ENCODE data around the gene SLC39A6.
"Not testable (repeated sequence)": the region's sequence is repeated elsewhere in the genome, so short reads cannot be mapped to it uniquely, and the experiment has no call there.

SLC39A6 gene

DNA sequence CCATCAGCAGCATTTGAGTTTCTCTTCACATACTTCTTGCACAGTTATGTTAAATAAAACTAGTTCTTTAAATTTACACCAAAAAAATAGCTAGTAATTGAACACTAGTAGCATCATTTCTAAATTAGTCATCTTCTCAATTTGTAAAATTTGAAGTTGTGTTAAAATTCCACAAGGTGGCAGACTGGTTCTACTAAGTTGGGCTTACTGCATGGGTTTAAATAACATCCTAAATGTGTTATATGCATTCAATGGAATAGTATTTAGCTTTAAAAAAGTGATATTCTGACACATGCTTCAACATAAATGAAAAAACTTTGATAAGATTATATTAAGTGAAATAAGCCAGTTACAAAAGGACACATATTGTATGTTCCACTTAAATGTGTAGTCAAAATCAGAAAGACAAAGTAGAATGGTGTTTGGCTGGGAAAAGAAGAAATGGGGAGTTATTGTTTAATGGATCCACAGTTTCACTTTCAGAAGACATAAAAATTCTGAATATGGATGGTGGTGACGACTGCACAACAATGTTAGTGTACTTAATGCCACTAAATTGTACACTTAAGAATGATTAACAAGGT lies 33.1 kb downstream of the SLC39A6 start:
- peak; percentile 60 for DNase-seq

DNA sequence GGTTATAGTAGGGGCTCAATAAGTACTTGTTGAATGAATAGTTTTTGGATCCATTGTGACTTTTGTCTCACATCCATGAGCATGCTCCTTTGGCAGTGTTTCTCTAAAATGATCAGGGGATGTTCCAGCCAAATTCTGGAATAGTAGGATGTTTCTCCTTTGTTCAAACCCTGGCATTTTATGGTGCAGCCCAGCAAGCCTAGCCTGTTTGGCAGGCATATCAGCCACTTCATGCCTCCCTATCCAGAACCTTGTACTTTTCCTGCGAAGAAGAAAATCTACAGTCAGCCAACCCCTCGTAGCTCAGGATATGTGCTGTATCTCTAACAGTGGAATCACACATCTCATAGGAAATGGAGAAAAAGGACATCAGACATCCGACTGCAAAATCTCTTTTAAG lies 34.7 kb downstream of the SLC39A6 start:
- no peak for DNase-seq

DNA sequence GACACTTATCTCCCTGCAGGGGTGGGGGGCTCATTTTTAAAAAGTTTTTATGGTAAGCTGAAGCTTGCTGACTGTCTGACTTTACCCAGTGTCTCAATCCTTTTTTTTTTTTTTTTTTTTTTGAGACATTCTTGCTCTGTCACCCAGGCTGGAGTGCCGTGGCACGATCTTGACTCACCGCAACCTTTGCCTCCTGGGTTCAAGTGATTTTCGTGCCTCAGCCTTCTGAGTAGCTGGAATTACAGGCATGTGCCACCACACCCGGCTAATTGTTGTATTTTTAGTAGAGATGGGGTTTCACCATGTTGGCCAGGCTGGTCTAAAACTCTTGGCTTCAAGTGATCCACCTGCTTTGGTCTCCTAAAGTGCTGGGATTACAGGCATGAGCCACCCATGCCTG lies 37.0 kb downstream of the SLC39A6 start:
- DNase-seq: not testable (repeated sequence)

DNA sequence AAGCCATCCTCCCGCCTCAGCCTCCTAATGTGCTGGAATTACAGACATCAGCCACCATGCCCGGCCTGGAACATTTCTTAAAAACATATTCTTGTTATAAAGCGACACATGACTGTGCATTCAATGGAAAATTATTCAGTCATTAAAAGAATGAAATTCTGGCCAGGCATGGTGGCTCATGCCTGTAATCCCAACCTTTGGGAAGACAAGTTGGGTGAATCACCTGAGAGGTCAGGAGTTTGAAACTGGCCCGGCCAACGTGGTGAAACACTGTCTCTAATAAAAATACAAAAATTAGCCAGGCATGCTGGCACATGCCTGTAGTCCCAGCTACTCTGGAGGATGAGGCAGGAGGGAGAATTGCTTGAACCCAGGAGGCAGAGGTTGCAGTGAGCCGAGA lies 40.1 kb downstream of the SLC39A6 start:
- no peak for DNase-seq

DNA sequence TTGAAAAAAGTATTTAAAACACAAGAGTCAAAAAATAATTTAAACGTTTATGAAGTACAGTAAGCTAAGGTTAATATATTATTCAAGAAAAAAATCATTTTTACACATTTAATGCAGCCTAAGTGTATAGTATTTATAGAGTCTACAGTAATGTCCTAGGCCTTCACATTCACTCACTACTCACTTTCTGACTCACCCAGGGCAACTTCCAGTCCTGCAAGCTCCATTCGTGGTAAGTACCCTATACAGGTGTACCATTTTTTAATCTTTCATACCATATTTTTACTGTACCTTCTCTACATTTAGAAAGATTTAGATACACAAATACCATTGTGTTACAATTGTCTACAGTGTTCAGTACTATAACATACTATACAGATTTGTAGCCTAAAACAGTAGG lies 40.9 kb downstream of the SLC39A6 start:
- DNase-seq: no peak

DNA sequence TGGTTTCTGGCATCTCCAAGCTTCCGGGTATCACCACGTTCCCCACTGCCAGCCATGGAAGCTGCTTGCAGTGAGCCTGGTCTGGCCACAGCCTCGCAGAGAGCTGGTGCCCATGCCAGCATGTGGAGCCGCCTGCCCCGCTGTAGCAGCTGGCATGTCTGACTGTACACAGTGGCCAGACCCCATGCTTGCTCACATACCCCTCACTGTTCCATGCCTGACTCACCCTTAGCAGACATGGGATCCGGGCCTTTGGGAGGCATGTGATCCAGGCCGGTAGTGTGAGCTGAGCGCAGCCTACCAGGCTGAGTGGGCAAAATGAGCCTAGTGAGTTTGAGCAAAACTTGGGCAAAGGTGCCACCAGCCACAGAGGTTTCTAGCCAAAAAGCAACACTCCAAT lies 43.0 kb downstream of the SLC39A6 start:
- DNase-seq: no peak

DNA sequence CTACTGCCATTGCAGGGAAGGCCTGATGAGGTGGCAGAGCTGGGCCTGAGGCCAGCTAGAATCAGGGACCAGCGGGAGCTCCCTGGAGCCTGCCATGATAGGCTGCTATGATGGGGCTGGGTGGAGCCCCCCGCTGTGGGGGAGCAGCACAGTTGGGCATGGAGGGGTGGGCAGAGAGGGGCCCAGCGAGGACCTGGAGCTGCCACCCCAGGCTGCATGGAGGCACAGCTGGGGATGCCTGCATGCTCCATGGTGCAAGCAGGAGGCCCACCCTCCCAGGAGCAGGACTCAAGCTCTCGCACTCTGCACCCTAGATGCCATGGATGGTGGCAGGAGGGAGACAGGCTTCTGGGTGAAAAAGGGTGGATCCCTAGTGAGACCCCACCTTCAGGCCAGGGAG lies 43.9 kb downstream of the SLC39A6 start:
- DNase-seq: no peak

DNA sequence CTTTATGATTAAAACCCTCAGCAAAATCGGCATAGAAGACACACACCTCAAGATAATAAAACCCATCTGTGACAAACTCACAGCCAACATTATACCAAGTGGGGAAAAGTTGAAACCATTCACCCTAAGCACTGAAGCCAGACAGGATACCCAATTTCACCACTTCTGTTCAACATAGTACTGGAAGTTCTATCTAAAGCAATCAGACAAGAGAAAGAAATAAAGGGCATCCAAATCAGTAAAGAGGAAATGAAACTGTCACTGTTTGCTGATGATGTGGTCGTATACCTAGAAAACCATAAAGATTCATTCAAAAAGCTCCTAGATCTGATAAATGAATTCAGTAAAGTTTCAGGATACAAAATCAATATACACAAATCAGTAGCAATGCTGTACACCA lies 45.4 kb downstream of the SLC39A6 start:
- peak; percentile 14 for DNase-seq

DNA sequence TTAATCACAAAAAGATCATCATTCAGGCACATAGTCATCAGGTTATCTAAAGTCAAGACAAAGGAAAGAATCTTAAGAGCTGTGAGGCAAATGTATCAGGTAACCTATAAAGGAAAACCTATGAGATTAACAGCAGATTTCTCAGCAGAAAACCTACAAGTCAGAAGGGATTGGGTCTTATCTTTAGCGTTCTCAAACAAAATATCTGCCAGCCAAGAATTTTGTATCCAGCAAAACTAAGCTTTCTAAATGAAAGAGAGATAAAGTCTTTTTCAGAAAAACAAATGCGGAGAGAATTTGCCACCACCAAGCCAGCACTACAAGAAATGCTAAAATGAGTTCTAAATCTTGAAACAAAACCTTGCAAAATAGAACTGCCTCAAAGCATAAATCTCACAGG lies 48.0 kb downstream of the SLC39A6 start:
- not testable (repeated sequence) for DNase-seq

DNA sequence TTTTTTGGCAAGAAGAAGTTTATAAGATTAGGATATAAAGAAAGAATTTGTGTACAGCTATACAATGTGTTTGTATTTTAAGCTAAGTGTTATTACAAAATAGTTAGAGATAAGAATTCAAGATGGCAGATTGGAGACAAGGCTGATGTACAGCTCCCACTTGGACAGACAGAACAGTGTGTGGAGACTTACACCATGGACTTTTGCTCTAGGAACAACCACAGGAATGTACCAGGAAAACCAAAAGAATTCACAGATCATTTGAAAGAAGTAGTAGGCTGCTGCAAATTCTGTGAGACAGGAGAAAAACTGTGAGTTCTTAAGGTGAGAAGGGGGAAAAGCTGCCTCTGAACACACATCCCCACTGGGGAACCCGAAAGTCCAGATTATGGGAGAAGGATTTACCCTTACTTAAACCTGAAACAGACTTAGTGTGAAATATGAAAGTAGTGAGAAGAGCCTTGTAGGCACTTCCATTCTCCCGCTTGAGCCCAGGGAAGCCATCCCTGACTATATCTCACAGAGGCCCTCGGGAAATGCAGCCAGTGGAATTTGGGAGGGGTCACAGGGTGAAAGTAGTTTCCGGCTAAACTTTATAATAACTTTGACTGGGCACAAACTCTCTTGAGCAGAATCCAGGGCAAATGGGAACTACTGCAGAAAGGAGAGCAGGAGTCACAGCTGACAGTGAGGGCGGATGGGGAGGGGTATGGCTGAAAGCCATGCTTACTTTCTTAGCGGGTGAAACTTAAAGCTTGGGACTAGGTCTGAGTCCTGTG lies 50.2 kb downstream of the SLC39A6 start:
- DNase-seq: no peak

DNA sequence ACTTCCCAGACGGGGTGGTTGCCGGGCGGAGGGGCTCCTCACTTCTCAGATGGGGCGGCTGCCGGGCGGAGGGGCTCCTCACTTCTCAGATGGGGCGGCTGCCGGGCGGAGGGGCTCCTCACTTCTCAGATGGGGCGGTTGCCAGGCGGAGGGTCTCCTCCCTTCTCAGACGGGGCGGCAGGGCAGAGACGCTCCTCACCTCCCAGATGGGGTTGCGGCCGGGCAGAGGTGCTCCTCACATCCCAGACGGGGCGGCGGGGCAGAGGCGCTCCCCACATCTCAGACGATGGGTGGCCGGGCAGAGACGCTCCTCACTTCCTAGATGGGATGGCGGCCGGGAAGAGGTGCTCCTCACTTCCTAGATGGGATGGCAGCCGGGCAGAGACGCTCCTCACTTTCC lies 51.4 kb downstream of the SLC39A6 start:
- DNase-seq: not testable (repeated sequence)

DNA sequence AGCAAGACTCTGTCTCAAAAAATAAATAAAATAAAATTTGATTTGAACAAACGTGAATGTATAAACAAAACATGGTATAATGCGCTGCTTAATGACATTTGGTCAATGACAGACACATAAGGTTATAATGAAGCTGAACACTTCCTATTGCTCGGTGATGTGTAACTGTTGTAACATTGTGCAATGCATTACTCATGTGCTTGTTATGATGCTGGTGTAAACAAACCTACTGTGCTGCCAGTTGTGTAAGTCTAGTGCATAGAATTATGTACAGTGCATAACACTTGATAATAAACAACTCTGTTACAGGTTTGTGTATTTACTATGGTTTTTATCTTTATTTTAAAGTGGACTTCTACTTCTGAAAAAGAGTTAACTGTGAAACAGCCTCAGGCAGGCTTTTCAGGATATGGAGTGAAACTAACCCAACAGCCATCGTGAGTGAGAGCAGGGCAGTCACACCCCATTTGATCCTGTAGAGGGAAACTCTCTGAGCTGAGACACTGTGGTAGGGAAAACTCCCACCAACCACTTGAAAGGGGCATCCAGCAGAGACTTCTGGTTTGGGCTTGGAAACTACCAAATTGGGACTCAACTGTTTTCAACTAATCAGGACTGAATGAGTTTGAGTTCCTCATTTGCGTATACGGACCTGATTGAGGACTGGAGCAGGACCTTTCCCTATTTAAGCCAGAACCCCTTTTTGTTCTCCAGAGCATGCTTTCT lies 53.1 kb downstream of the SLC39A6 start:
- DNase-seq: no peak

DNA sequence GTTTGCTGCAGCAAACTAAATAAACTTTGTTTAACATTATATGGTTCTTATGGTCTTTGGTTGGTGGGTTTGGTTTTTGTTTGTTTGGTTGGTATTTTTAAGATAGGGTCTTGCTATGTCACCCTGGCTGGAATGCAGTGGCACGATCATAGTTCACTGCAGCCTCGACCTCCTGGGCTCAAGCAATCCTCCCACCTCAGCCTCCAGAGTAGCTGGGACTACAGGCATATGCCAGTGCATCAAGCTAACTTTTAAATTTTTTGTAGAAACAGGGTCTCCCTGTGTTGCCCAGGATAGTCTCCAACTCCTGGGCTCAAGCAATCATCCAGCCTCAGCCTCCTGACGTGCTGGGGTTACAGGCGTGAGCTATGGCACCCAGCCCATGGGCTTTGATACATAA lies 54.7 kb downstream of the SLC39A6 start:
- DNase-seq: no peak

DNA sequence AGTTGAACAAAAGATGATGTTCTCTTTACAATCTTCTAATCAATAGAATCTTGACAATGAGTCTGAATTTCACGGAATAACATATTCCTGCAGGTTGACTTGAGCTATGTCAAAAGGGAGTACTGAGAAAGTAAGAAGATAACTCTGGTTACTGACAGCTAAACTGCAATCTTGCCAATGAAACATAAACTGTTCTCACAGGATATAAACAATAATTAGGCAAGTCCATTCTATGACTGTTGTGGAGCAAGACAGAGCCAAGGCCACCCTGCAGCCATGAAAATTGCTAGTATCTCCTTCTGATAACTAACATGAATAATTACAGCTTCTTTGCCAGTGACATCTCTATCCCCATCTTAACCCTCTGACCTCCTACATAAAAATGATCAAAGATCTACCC lies 55.5 kb downstream of the SLC39A6 start:
- DNase-seq: no peak

DNA sequence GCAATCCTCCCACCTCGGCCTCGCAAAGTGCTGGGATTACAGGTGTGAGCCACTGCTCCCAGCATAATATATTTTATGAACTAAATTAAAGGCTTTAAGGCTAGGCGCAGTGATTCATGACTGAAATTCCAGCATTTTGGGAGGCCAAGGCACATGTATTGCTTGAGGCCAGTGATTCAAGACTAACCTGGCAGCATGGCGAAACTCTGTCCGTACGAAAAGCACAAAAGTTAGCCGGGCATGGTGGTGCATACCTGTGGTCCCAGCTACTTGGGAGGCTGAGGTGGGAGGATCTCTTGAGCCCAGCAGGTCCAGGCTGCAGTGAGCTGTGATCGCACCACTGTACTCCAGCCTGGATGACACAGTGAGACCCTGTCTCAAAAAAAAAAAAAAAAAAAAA lies 56.7 kb downstream of the SLC39A6 start:
- not testable (repeated sequence) for DNase-seq

DNA sequence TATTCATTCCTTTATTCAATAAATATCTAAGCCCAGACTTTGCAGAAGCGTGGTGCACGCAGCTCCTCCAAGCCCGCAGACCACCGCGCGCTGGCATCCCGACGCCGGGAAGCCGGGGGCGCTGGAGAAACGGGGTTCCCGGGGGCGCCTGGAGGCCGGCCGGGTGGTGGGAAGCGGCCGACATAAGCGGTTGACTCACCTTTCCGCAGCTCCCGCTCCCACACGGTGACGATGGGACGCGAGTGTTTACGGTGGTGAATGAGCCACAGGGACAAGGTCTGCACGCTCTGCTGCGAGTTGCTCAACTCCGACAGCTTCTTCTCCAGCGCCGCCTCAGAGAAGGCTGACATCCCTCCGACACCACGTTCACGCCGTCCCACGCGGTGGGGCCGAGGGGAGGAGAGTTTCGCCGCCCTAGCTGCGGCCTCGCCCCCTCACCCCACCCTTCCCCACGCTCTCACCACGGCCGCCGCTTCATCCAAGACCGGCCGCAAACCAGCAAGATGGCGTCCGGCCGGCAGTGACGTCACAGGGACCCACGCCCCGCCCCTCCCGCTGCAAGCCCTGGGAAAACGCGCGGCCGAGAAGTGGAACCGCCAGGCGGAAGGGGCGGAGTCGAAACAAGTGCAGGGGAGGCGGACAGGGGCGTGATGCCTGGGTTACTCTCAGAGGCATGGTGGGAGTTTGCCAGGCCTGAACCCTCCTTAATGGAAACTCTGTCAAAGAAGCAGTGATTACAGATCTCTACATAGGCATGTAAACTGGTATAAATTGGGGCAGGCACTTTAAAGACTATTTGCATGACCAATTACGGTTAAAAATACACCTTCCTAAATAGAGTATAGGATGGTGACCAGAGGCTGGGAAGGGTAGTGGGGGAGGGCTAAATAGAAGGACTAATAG lies 61.8 kb downstream of the SLC39A6 start, which contains the start of gene RPRD1A:
RPRD1A (minus strand) TSS at position 505 of the 903 bp plus-strand sequence; CDS start at position 350, 155 bp downstream.
- peak; percentile 97 for DNase-seq

DNA sequence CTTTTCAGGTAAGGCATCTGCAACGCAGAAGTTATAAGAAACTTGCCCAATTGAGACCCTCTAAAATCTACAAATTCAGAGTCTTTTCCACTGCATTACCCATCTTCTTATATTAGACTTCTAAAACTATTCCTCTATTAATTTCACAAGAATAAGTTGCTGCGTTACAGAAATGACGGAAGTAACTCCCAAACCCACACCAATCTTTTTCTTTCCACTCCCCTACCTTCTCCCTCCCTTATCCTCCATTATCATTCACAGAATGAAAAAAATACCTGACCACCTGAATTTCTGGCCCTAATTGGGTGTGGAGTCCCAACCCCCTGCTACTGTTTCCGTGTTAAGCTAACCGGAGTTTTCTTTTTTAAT lies 62.5 kb downstream of the SLC39A6 start:
- no peak for DNase-seq

DNA sequence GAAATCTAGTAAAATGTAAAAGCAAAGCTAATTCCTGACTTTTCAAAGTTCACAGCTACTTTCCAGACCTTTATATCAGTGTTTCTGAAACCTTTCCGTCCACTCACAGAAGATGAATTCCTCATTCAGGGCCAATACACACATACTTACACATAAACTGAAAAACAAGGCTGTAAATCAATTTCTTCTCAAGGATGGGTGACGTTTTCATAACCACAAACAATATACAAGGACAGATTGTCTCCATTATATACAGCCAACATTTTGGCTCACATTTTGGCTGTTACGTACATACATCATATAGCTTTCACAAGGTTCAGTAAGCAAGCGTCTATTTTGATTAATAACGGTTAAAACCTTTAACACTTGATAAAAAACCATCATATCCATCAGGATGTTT lies 63.1 kb downstream of the SLC39A6 start:
- DNase-seq: no peak

DNA sequence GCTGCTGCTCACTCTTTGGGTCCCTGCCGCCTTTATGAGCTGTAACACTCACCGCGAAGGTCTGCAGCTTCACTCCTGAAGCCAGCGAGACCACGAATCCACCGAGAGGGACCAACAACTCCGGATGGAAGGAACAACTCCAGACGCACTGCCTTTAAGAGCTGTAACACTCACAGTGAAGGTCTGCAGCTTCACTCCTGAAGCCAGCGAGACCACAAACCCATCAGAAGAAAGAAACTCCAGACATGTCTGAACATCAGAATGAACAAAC lies 64.4 kb downstream of the SLC39A6 start:
- not testable (repeated sequence) for DNase-seq

DNA sequence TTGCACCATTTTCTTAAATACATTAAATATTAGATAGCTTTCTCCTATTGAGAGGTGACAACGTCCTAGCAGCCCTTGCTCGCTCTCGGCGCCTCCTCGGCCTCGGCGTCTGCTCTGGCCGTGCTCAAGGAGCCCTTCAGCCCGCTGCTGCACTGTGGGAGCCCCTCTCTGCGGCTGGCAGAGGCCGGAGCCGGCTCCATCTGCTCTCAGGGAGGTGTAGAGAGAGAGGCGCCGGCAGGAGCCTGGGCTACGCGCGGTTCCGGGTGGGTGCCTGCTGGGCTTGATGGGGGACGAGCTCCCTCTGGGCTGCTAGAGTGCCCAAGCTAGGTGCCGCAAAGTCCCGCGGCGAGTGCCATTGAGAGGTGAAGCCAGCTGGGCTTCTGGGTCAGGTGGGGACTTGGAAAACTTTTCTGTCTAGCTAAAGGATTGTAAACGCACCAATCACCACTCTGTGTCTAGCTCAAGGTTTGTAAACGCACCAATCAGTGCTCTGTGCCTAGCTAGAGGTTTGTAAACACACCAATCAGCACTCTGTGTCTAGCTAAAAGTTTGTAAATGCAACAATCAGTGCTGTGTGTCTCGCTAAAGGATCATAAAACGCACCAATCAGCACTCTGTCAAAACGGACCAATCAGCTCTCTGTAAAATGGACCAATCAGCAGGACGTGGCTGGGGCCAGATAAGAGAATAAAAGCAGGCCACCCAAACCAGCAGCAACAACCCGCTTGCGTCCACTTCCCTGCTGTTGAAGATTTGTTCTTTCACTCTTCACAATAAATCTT lies 64.9 kb downstream of the SLC39A6 start:
- no peak for DNase-seq

DNA sequence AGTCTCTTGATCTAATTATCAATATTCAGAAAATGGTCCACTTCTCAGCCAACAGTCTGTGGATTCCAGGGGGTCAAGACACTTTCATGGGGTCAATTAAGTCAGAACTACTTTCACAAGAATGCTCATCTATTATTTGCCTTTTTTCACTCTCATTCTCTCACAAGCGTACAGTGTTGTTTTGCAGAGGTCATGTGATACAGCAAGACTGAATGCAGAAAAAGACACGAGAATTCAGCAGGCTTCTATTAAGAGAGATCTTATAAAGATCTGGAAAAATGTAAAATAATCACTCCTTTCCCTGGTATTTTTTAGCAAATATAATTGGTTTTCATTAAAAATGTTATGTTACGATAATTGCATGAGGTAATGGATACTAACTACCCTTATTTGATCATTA lies 70.5 kb downstream of the SLC39A6 start:
- no peak for DNase-seq

Data from activated CD4-positive, alpha-beta T cell treated with anti-CD3 and anti-CD28 coated beads, Interleukin-10, Interleukin-2, amounts not matched to agents 100 ng/mL and 50 ng/mL, durations not matched to agents 16 hours and 8 hours (primary cell).